Upper lobe of right lung (tissue), 1 donor: ENCODE data around the gene COL5A1. TPM values are rescaled to one million over a fixed set of nuclear protein-coding genes. Genes with fewer than 3 reads are reported as not detected.
A peak's percentile ranks its signal among the peaks of the same experiment; 100 is the strongest.

ENCODE experiments used
- ATAC-seq: fragments of 200-7000 bp; cut with Tn5 transposase; one replicate; pipeline ENCODE4 v1.9.1; 2020; ENCODE audit warnings: mild to moderate bottlenecking, moderate library complexity
- DNase-seq: peaks from one replicate; pipeline ENCODE4 v3.0.0-alpha.2; 2020
- H3K27ac ChIP-seq: fragments of 200-600 bp; one replicate; pipeline ENCODE4 v1.8.0; 2022
- H3K27me3 ChIP-seq: fragments of 200-600 bp; one replicate; pipeline ENCODE4 v1.8.0; 2022; ENCODE audit warnings: mild to moderate bottlenecking
- H3K36me3 ChIP-seq: fragments of 200-600 bp; one replicate; pipeline ENCODE4 v1.8.0; 2022
- H3K4me1 ChIP-seq: fragments of 200-600 bp; one replicate; pipeline ENCODE4 v1.8.0; 2022
- H3K4me3 ChIP-seq: fragments of 200-600 bp; one replicate; pipeline ENCODE4 v1.8.0; 2022; ENCODE audit warnings: mild to moderate bottlenecking
- H3K9me3 ChIP-seq: fragments of 200-600 bp; one replicate; pipeline ENCODE4 v1.8.0; 2022
- intact Hi-C: fragments of 100-400 bp; cut with DNase I; formaldehyde crosslinking; loops from one replicate; pipeline ENCODE4 v1.11.0; 2022
- total RNA-seq: library from RNA; stranded (reverse); fragmentation: NEBNext Ultra II Directional; extraction: Animal tissue kit (Norgen Biotek cat#: 25700); gene quantifications from one replicate; pipeline ENCODE4 v1.2.1, GENCODE V29; 2021
- TF ChIP-seq, protein P1 (sequence below): fragments of 200-600 bp; IDR thresholded peaks from one replicate; pipeline ENCODE4 v1.8.0; 2022; ENCODE audit warnings: antibody characterized with exemption
- donor health status: DM: no; HTN: yes; CAD: no; lungs with severe emphysema.

Gene COL5A1
- total RNA-seq, 1 donor from 2014 or later = 37.8 TPM

GRCh38 chr9:134644725-134645606, 3.4 kb downstream of the COL5A1 start:
- H3K27ac ChIP-seq = peak overlapping the region; percentile 47
- H3K27me3 ChIP-seq = peaks cover 13% of the 10 kb centered on the region
- intact Hi-C loops = no loop called here
- TF ChIP-seq, protein P1, sequence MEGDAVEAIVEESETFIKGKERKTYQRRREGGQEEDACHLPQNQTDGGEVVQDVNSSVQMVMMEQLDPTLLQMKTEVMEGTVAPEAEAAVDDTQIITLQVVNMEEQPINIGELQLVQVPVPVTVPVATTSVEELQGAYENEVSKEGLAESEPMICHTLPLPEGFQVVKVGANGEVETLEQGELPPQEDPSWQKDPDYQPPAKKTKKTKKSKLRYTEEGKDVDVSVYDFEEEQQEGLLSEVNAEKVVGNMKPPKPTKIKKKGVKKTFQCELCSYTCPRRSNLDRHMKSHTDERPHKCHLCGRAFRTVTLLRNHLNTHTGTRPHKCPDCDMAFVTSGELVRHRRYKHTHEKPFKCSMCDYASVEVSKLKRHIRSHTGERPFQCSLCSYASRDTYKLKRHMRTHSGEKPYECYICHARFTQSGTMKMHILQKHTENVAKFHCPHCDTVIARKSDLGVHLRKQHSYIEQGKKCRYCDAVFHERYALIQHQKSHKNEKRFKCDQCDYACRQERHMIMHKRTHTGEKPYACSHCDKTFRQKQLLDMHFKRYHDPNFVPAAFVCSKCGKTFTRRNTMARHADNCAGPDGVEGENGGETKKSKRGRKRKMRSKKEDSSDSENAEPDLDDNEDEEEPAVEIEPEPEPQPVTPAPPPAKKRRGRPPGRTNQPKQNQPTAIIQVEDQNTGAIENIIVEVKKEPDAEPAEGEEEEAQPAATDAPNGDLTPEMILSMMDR = no peak
- no peaks in the 10 kb centered on the region for H3K36me3 ChIP-seq
- peak; percentile 8 for ATAC-seq
- H3K4me1 ChIP-seq = peaks cover 28% of the 10 kb centered on the region
- no peaks in the 10 kb centered on the region for H3K9me3 ChIP-seq
- DNase-seq = no peak
- H3K4me3 ChIP-seq = peak overlapping the region; percentile 40

DNA sequence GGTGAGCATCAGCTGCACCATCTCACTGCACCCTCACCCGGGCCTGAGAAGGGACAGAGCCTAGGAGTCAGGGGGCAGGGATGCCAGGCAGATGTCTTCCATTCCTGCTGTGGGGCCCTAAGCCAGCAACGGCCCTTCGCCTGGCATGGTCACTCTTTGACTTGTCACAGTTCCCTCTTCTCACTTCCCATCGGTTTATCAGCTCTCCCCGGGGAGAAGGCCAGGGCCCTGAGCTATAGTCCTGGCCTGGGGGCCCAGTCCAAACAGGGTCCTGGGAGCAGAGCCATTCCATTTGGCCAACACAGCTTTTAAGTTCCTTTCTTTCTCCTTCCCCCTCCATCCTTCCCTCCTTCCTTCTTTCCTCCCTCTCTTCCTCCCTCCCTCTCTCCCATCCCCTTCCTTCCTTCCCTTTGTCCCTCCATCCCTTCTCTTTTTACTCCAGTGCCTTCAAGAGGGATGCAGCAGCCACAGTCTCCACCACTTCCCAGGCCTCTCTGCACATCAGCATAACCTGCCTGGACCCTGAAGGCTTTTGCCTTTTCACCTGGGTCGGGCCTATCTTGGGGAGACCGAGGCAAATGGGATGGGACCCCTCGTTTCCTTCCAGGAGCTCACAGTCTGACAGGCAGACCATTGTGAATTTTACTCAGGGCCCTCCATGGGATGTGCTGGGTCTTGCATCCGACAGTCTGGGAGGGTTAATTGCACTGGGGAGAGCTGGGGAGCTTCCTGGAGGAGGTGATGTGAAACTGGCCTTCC, 4.2 kb downstream of the COL5A1 start:
- Histone ChIP-seq H3K27ac (no peak overlapping the region), H3K4me1 (peaks cover 28% of the 10 kb centered on the region), H3K9me3 (no peaks in the 10 kb centered on the region), H3K36me3 (no peaks in the 10 kb centered on the region), H3K27me3 (peaks cover 12% of the 10 kb centered on the region), H3K4me3 (peak overlapping the region; percentile 40)
- intact Hi-C loops = no loop called here
- TF ChIP-seq, protein P1 = no peak
- DNase-seq = no peak
- ATAC-seq = no peak

DNA sequence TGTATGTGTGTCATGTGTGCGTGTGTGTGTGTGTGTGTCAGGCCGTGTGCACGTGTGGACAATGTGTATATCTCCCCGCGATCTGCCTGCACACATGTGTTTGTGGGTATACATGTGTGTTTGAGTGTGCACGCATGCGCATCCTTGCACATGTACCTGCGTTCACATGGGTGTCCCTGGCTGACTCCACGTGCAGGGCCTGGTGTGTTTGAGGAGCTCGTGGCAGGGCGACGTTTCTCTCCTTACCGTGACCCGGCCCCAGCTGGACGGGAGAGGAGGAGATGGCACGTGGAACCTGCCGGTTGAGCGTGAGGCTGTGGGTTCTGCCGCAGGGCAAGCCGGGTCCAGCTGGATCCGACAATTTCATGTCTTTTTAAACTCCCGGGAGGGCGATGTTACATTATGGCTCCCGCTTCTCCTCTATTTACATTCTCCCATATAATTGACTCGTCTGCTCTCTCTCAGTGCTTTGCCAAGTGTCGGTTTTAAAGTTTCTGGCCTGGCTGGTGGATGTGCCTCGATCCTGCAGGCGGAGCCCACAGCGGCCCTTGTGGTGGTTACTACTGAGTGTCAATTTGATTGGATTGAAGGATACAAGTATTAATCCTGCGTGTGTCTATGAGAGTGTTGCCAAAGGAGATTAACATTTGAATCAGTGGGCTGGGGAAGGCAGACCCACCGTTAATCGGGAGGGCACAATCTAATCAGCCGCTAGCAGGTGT, 5.9 kb downstream of the COL5A1 start:
- Histone ChIP-seq H3K27ac (no peak overlapping the region), H3K27me3 (peaks cover 5% of the 10 kb centered on the region), H3K4me1 (peaks cover 28% of the 10 kb centered on the region), H3K36me3 (no peaks in the 10 kb centered on the region), H3K9me3 (no peaks in the 10 kb centered on the region), H3K4me3 (no peak overlapping the region)
- DNase-seq (no peak), ATAC-seq (no peak)
- intact Hi-C loops = no loop called here
- TF ChIP-seq, protein P1 = no peak

DNA sequence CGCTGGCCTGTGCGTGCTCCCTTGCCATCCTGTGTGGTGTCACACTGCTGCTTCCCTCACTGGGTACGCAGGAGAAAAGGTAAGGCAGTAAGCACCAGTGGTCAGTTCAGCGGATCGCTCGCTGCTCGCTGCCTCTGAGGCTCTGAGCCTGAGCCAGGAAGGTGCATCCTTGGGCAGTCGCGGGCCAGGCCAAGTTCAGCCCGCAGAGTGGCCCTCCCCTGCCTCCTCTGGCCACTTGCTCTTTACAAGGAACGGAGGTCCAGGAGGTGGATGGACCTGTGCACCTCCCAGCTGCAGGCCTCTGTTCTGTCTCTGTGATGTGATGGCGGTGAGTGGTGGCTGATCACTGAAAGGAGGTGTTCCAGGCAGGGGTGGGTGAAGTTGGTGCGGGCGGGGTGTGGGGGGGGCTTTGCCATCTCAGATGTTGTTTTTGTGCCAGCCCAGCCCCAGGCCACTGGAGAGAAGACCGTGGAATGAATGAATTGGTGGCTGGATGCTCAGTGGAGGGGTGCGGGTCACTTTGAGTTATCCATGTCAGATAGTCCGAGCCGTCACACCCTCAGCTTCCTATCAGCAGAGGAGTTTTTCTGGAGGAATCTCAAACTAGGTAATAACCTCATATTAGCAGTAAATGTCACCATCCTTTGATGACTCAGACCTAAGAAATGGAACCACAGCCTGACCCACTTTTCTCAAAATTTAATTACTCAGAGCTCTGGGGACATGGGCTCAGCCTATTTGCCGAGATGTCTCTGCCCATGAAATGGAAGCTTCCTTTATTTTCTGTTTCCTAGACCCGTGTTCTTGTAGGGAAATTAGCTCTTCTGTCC, 7.3 kb downstream of the COL5A1 start:
- Histone ChIP-seq H3K27me3 (no peaks in the 10 kb centered on the region), H3K9me3 (no peaks in the 10 kb centered on the region), H3K27ac (no peak overlapping the region), H3K4me1 (peaks cover 28% of the 10 kb centered on the region), H3K36me3 (no peaks in the 10 kb centered on the region), H3K4me3 (no peak overlapping the region)
- ATAC-seq (no peak), DNase-seq (no peak)
- intact Hi-C loops = no loop called here
- TF ChIP-seq, protein P1 = no peak
